Glomerular endothelial cell (primary cell): ENCODE measurements around the gene GCK. TPM values are rescaled to one million over a fixed set of nuclear protein-coding genes. Genes with fewer than 3 reads are reported as not detected.

Experiments used
- DNase-seq: peaks from one replicate; pipeline ENCODE4 v3.0.0-alpha.2; 2011; ENCODE audit warnings: low read depth, low spot score; ENCODE audit errors: extremely low read depth
- total RNA-seq: library from RNA; depleted of rRNA; stranded (reverse); fragments of >200 nt; gene quantifications from 2 replicates; pipeline ENCODE4 v1.2.3, GENCODE V29; 2015

Gene GCK
- total RNA-seq, 1 donor from 2014 or later: 0.41 TPM

- DNase-seq: no peak
Measured at GRCh38 chr7:44108768-44109750, 80.2 kb downstream of the GCK start.

- DNase-seq: no peak
Measured at GRCh38 chr7:44107961-44108767, 81.1 kb downstream of the GCK start.

DNA sequence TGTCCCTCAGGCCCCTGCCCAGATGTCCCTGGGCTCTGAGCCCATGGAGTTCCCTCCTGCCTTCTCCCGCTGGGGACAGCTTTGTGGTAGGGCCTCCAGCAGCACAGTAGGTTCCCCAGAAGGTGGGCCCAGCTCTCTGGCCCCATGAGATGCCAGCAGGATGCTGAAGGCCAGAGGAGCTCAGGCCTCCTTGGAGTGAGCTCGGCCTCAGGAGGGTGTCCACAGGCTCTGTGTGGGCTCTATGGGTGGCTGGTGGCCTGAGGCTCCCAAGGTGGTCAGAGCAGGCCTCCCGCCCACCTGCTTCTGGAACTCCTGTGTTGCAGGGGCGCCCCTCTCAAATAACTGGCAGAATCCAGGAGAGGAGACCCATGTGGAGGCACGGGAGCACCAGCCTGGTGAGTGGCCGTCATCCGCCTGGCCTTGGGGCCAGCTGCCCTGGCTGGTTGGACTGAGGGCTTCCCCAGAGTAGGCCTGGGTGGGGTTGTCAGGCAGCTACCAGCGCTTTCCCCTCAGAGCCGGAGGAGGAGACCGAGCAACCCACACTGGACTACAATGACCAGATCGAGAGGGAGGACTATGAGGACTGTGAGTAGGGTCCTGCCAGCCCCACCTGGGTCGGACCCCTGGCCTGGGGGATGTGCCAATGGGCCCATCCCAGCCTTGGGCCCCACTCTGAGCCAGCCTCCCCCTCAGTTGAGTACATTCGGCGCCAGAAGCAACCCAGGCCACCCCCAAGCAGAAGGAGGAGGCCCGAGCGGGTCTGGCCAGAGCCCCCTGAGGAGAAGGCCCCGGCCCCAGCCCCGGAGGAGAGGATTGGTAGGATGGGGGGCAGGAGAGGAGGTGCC is 81.9 kb downstream of the GCK start:
- no peak for DNase-seq

GRCh38 chr7:44106311-44107065 is 82.8 kb downstream of the GCK start:
- DNase-seq: no peak

GRCh38 chr7:44105832-44106231 is 83.4 kb downstream of the GCK start:
- DNase-seq: no peak

GRCh38 chr7:44104860-44105771 is 84.1 kb downstream of the GCK start:
- no peak for DNase-seq

- DNase-seq: no peak
Measured at GRCh38 chr7:44103923-44104859, 85.0 kb downstream of the GCK start, which contains the start of gene AEBP1. AEBP1 (plus strand) TSS chr7:44104345; CDS start chr7:44104666, 321 bp downstream.

GRCh38 chr7:44103566-44103922 is 85.7 kb downstream of the GCK start:
- no peak for DNase-seq

GRCh38 chr7:44102846-44103565 is 86.2 kb downstream of the GCK start:
- DNase-seq: no peak

GRCh38 chr7:44101966-44102845 is 87.0 kb downstream of the GCK start:
- DNase-seq: no peak

- no peak for DNase-seq
Measured at GRCh38 chr7:44101303-44101965, 87.8 kb downstream of the GCK start.

DNA sequence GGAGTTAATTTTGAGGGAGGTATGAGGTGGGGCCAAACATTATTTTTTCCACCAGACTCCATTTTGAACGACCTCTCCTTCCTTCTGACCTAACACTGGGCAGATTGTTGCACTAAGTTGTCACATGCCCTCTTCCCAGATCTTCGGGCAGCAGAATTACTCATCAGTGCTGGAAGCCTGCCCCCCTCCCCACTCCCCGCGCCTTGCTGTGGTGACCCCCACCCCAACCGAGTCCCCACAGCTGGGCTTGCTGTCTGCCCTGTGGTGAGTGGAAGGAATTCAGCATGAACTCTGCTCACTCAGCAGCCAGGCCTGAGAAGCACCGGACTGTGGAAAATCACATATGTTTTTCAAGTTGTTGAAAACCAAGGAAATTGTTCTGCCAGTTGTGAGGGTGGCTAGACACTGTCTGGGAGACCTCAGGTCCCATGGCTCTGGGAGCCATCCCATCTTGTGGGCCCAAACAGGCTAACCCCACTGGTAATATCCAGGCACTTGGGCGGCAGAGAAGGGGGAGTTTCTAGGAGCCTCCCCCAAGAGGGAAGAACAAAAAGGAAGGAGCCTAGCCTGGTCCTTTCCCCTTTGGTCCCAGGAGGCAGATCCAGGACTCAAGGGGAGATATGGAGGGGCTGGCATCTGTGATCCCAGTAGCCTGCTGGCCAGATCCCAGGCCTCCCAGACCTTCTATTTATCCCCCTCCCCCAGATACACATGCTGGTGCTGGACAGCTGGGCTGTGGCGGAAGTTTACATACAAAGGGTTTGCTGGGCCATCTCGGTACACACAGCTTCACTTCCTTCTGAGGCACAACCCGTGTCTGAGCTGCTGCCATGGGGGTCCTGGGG is 88.6 kb downstream of the GCK start:
- DNase-seq: no peak

DNA sequence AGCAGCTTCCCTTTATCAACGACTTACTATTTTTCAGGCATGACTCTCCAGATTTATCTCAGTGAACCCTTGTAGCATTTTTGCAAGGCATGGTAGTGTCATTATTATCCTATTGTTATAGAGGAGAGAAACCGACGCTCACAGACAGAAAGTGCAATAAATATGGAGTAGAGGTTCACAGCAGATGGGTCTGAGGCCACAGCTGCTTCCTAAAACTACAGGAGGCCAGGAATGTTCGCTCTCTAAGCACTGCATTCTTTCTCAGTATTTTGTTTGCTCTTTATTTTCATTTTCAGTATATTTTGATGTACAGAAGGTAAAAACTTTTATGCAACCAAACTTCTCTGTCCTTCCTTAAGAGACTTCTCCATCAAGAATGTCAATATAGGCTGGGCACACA is 89.6 kb downstream of the GCK start:
- DNase-seq: no peak

- no peak for DNase-seq
Measured at GRCh38 chr7:44098092-44099068, 90.9 kb downstream of the GCK start.
